Measurements from ENCODE around the gene SAMD1. TPM values are rescaled to one million over a fixed set of nuclear protein-coding genes. Genes with fewer than 3 reads are reported as not detected.

Gene SAMD1
- total RNA-seq, 2 donors from 2014 or later = 11.2 to 22.1 TPM

Other genes with a start within 250 kb of the SAMD1 start
- gene NANOS3, start 213.6 kb downstream of the SAMD1 start, total RNA-seq = not detected
- gene BRME1, start 184.6 kb downstream of the SAMD1 start, total RNA-seq = 1 to 10 TPM; 3.0 to 4.9 TPM
- gene CC2D1A, start 184.6 kb downstream of the SAMD1 start, total RNA-seq = 10 to 100 TPM; 35.5 to 52.1 TPM
- under 1 TPM in 1 of 2 donors, not detected in 1; 0.66 TPM for gene PODNL1, start 152.3 kb downstream of the SAMD1 start, total RNA-seq
- 10 to 100 TPM in 1 of 2 donors, 1 to 10 TPM in 1; 7.0 to 20.4 TPM for gene DCAF15, start 138.2 kb downstream of the SAMD1 start, total RNA-seq
- 1 to 10 TPM; 3.9 to 7.6 TPM for gene RFX1, start 84.4 kb downstream of the SAMD1 start, total RNA-seq
- not detected for gene RLN3, start 62.6 kb downstream of the SAMD1 start, total RNA-seq
- 1 to 10 TPM; 1.3 to 3.6 TPM for gene IL27RA, start 59.0 kb downstream of the SAMD1 start, total RNA-seq
- 10 to 100 TPM; 17.4 to 28.3 TPM for gene PALM3, start 28.7 kb downstream of the SAMD1 start, total RNA-seq
- gene MISP3, start 18.0 kb downstream of the SAMD1 start, total RNA-seq = 10 to 100 TPM; 21.1 to 25.7 TPM
- not detected for gene C19orf67, start 5.0 kb downstream of the SAMD1 start, total RNA-seq
- gene PRKACA, start 27.0 kb upstream of the SAMD1 start, total RNA-seq = 10 to 100 TPM; 15.5 to 22.6 TPM
- 1 to 10 TPM in 1 of 2 donors, under 1 TPM in 1; 0.26 to 1.6 TPM for gene ASF1B, start 45.8 kb upstream of the SAMD1 start, total RNA-seq
- 10 to 100 TPM; 12.5 to 16.5 TPM for gene ADGRL1, start 115.4 kb upstream of the SAMD1 start, total RNA-seq

Measured in body of pancreas (tissue), 2 donors.